ENCODE measurements around the gene ABHD17A. TPM values are rescaled to one million over a fixed set of nuclear protein-coding genes. Genes with fewer than 3 reads are reported as not detected.
A peak's percentile ranks its signal among the peaks of the same experiment; 100 is the strongest.
"Not testable (repeated sequence)": the region's sequence is repeated elsewhere in the genome, so short reads cannot be mapped to it uniquely, and the experiment has no call there.

The ABHD17A gene
- polyA plus RNA-seq, 4 donors: 37.8 to 71.5 (median 40.0) TPM

GRCh38 chr19:1882089-1882785 lies 3.1 kb downstream of the ABHD17A start:
- DNase-seq (ENCODE audit: low read depth in 4 of 4, low spot score in 3 of 4): no peak

- not testable (repeated sequence) for DNase-seq (ENCODE audit: low read depth in 4 of 4, low spot score in 3 of 4)
Measured at GRCh38 chr19:1881393-1882088, 3.8 kb downstream of the ABHD17A start.

- DNase-seq (ENCODE audit: low read depth in 4 of 4, low spot score in 3 of 4): no peak
Measured at GRCh38 chr19:1880611-1881392, 4.5 kb downstream of the ABHD17A start.

GRCh38 chr19:1879982-1880381 lies 5.3 kb downstream of the ABHD17A start:
- DNase-seq (ENCODE audit: low read depth in 4 of 4, low spot score in 3 of 4): not testable (repeated sequence)

- DNase-seq (ENCODE audit: low read depth in 4 of 4, low spot score in 3 of 4): not testable (repeated sequence)
Measured at GRCh38 chr19:1878583-1878982, 6.7 kb downstream of the ABHD17A start.

GRCh38 chr19:1877280-1877660 lies 8.0 kb downstream of the ABHD17A start:
- not testable (repeated sequence) for DNase-seq (ENCODE audit: low read depth in 4 of 4, low spot score in 3 of 4)

- DNase-seq (ENCODE audit: low read depth in 4 of 4, low spot score in 3 of 4): not testable (repeated sequence)
Measured at GRCh38 chr19:1876496-1877279, 8.6 kb downstream of the ABHD17A start.

- DNase-seq (ENCODE audit: low read depth in 4 of 4, low spot score in 3 of 4): peak in 2 of 4 donors; percentile 78
Measured at GRCh38 chr19:1875646-1876495, 9.4 kb downstream of the ABHD17A start.

GRCh38 chr19:1875265-1875645 lies 10.0 kb downstream of the ABHD17A start:
- not testable (repeated sequence) for DNase-seq (ENCODE audit: low read depth in 4 of 4, low spot score in 3 of 4)

- no peak for DNase-seq (ENCODE audit: low read depth in 4 of 4, low spot score in 3 of 4)
Measured at GRCh38 chr19:1874554-1875185, 10.6 kb downstream of the ABHD17A start.

GRCh38 chr19:1873524-1874473 lies 11.5 kb downstream of the ABHD17A start:
- DNase-seq (ENCODE audit: low read depth in 4 of 4, low spot score in 3 of 4): no peak

GRCh38 chr19:1872807-1873523 lies 12.3 kb downstream of the ABHD17A start:
- no peak for DNase-seq (ENCODE audit: low read depth in 4 of 4, low spot score in 3 of 4)

GRCh38 chr19:1871630-1872029 lies 13.7 kb downstream of the ABHD17A start:
- DNase-seq (ENCODE audit: low read depth in 4 of 4, low spot score in 3 of 4): no peak

GRCh38 chr19:1871140-1871597 lies 14.1 kb downstream of the ABHD17A start:
- no peak for DNase-seq (ENCODE audit: low read depth in 4 of 4, low spot score in 3 of 4)

- DNase-seq (ENCODE audit: low read depth in 4 of 4, low spot score in 3 of 4): no peak
Measured at GRCh38 chr19:1868971-1869370, 16.3 kb downstream of the ABHD17A start.

GRCh38 chr19:1867349-1867724 lies 18.0 kb downstream of the ABHD17A start:
- DNase-seq (ENCODE audit: low read depth in 4 of 4, low spot score in 3 of 4): no peak

- DNase-seq (ENCODE audit: low read depth in 4 of 4, low spot score in 3 of 4): no peak
Measured at GRCh38 chr19:1866693-1867348, 18.5 kb downstream of the ABHD17A start.

Data from right renal pelvis (tissue), 4 donors.